Measurements from ENCODE around the gene NOL4L. TPM values are rescaled to one million over a fixed set of nuclear protein-coding genes. Genes with fewer than 3 reads are reported as not detected.

NOL4L gene
- total RNA-seq, 1 donor from 2014 or later = 11.9 TPM

DNA sequence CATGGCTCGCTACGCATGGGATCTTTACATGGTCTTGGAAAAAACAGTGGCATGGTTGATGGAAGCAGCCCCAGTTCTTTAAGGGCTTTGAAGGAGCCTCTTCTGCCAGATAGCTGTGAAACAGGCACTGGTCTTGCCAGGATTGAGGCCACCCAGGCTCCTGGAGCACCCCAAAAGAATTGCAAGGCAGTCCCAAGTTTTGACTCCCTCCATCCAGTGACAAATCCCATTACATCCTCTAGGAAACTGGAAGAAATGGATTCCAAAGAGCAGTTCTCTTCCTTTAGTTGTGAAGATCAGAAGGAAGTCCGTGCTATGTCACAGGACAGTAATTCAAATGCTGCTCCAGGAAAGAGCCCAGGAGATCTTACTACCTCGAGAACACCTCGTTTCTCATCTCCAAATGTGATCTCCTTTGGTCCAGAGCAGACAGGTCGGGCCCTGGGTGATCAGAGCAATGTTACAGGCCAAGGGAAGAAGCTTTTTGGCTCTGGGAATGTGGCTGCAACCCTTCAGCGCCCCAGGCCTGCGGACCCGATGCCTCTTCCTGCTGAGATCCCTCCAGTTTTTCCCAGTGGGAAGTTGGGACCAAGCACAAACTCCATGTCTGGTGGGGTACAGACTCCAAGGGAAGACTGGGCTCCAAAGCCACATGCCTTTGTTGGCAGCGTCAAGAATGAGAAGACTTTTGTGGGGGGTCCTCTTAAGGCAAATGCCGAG, 148.8 kb downstream of the NOL4L start:
- no peaks in the 10 kb centered on the region for H3K9me3 Mint-ChIP-seq
- Histone ChIP-seq H3K9me3 (ENCODE audit: low read depth) (no peaks in the 10 kb centered on the region), H3K4me2 (no peak overlapping the region), H3K9ac (no peak overlapping the region), H3F3A (ENCODE audit: low read depth) (no peaks in the 10 kb centered on the region), H3K79me2 (ENCODE audit: low read depth) (no peaks in the 10 kb centered on the region), H3K27me3 (no peaks in the 10 kb centered on the region), H2AFZ (replicated peaks) (no peak overlapping the region), H3K4me1 (peaks cover 2% of the 10 kb centered on the region), H3K27ac (no peak overlapping the region), H3K36me3 (peaks cover 6% of the 10 kb centered on the region), H4K20me1 (ENCODE audit: low read depth) (peaks cover 24% of the 10 kb centered on the region), H3K4me3 (no peak overlapping the region)
- H3K36me3 Mint-ChIP-seq = peaks cover 49% of the 10 kb centered on the region
- no peak for DNase-seq (ENCODE audit: low spot score)
- TF ChIP-seq EZH2phosphoT487 (IDR thresholded peaks at IDR 0.05) = no peak
- no peak for TF ChIP-seq EZH2 (IDR thresholded peaks at IDR 0.05)
- TF ChIP-seq CTCF (IDR thresholded peaks at IDR 0.05) = no peak
- H3K27me3 Mint-ChIP-seq (ENCODE audit: insufficient read depth, low read depth) = peaks cover 6% of the 10 kb centered on the region
- peaks cover 3% of the 10 kb centered on the region for H3K4me1 Mint-ChIP-seq
- no peak overlapping the region for H3K27ac Mint-ChIP-seq
- no peak overlapping the region for H3K4me3 Mint-ChIP-seq

GRCh38 chr20:32435449-32436107, 149.6 kb downstream of the NOL4L start:
- Histone ChIP-seq H4K20me1 (ENCODE audit: low read depth) (peaks cover 17% of the 10 kb centered on the region), H3K79me2 (ENCODE audit: low read depth) (no peaks in the 10 kb centered on the region), H3K4me1 (no peaks in the 10 kb centered on the region), H3K9ac (no peak overlapping the region), H2AFZ (replicated peaks) (no peak overlapping the region), H3F3A (ENCODE audit: low read depth) (no peaks in the 10 kb centered on the region), H3K27me3 (no peaks in the 10 kb centered on the region), H3K27ac (no peak overlapping the region), H3K4me2 (no peak overlapping the region), H3K4me3 (no peak overlapping the region), H3K36me3 (peaks cover 6% of the 10 kb centered on the region), H3K9me3 (ENCODE audit: low read depth) (no peaks in the 10 kb centered on the region)
- H3K27ac Mint-ChIP-seq = no peak overlapping the region
- peaks cover under 1% of the 10 kb centered on the region for H3K4me1 Mint-ChIP-seq
- no peaks in the 10 kb centered on the region for H3K9me3 Mint-ChIP-seq
- peaks cover 46% of the 10 kb centered on the region for H3K36me3 Mint-ChIP-seq
- no peak for TF ChIP-seq EZH2 (IDR thresholded peaks at IDR 0.05)
- no peak for TF ChIP-seq EZH2phosphoT487 (IDR thresholded peaks at IDR 0.05)
- TF ChIP-seq CTCF (IDR thresholded peaks at IDR 0.05) = no peak
- peaks cover 4% of the 10 kb centered on the region for H3K27me3 Mint-ChIP-seq (ENCODE audit: insufficient read depth, low read depth)
- no peak for DNase-seq (ENCODE audit: low spot score)
- no peak overlapping the region for H3K4me3 Mint-ChIP-seq

- no peak overlapping the region for H2AFZ ChIP-seq (replicated peaks)
- Mint-ChIP-seq H3K27ac (no peak overlapping the region), H3K9me3 (no peaks in the 10 kb centered on the region), H3K4me3 (no peak overlapping the region), H3K4me1 (no peaks in the 10 kb centered on the region), H3K36me3 (peaks cover 50% of the 10 kb centered on the region), H3K27me3 (ENCODE audit: insufficient read depth, low read depth) (peaks cover 3% of the 10 kb centered on the region)
- peaks cover 13% of the 10 kb centered on the region for H4K20me1 ChIP-seq (ENCODE audit: low read depth)
- peaks cover 6% of the 10 kb centered on the region for H3K36me3 ChIP-seq
- H3K9ac ChIP-seq = no peak overlapping the region
- no peaks in the 10 kb centered on the region for H3K79me2 ChIP-seq (ENCODE audit: low read depth)
- no peak overlapping the region for H3K4me3 ChIP-seq
- H3K4me1 ChIP-seq = no peaks in the 10 kb centered on the region
- no peaks in the 10 kb centered on the region for H3K9me3 ChIP-seq (ENCODE audit: low read depth)
- no peaks in the 10 kb centered on the region for H3F3A ChIP-seq (ENCODE audit: low read depth)
- TF ChIP-seq CTCF (IDR thresholded peaks at IDR 0.05) (no peak), EZH2phosphoT487 (IDR thresholded peaks at IDR 0.05) (no peak), EZH2 (IDR thresholded peaks at IDR 0.05) (no peak)
- no peak for DNase-seq (ENCODE audit: low spot score)
- no peak overlapping the region for H3K27ac ChIP-seq
- H3K4me2 ChIP-seq = no peak overlapping the region
- H3K27me3 ChIP-seq = no peaks in the 10 kb centered on the region
These were observed 150.7 kb downstream of the NOL4L start for GRCh38 chr20:32434434-32434833.

Data from neural progenitor cell (in vitro differentiated cells).